Testis (tissue), 3 donors: ENCODE results near the gene PRKCZ. TPM values are rescaled to one million over a fixed set of nuclear protein-coding genes. Genes with fewer than 3 reads are reported as not detected.

Experiments
- DNase-seq: peaks from one replicate; pipeline ENCODE4 v3.0.0-alpha.2; 2019
- H3K27ac ChIP-seq, 2 donors: fragments of 200-600 bp; sonication (generic); one replicate each; pipeline ENCODE4 v1.5.1; 2019
- H3K27me3 ChIP-seq: fragments of 200-600 bp; sonication (generic); one replicate; pipeline ENCODE4 v1.5.1; 2019
- H3K36me3 ChIP-seq: fragments of 200-600 bp; sonication (generic); one replicate; pipeline ENCODE4 v1.5.1; 2017; ENCODE audit warnings: low read depth; ENCODE audit errors: missing control alignments
- H3K4me1 ChIP-seq: fragments of 200-600 bp; sonication (generic); one replicate; pipeline ENCODE4 v1.5.1; 2019
- H3K4me3 ChIP-seq, 2 donors: fragments of 200-600 bp; sonication (generic); one replicate each; pipeline ENCODE4 v1.5.1; 2017 to 2019
- H3K9me3 ChIP-seq: fragments of 200-600 bp; sonication (generic); one replicate; pipeline ENCODE4 v1.5.1; 2017
- CTCF ChIP-seq, 3 experiments: fragments of 450-650 bp in 2 of 3; fragments of 200-600 bp in 1 of 3; sonication (generic) in 1 of 3; IDR thresholded peaks; one replicate each; pipeline ENCODE4 v1.5.1; 2016 to 2019; ENCODE audit warnings: antibody characterized with exemption in 3 of 3, mild to moderate bottlenecking in 2 of 3, moderate library complexity in 1 of 3
- POLR2A ChIP-seq: fragments of 450-650 bp; IDR thresholded peaks from one replicate; pipeline ENCODE4 v1.6.1; 2017; ENCODE audit warnings: antibody characterized with exemption, mild to moderate bottlenecking, moderate library complexity
- WGBS, 2 donors: methylation state at CpG; one replicate each; pipeline ENCODE4 v1.1.5; 2018; 5-methylcytosine and 5-hydroxymethylcytosine counted together
- intact Hi-C: fragments of 100-400 bp; cut with DNase I; formaldehyde crosslinking; loops from one replicate; pipeline ENCODE4 v1.15.1; 2023; ENCODE audit warnings: low total_unique reads
- polyA plus RNA-seq: library from polyadenylated mRNA; stranded (reverse); fragments of 350-450 nt; fragmentation: Illumina TruSeq; extraction: RNeasy Lipid Tissue Mini Kit (QIAGEN cat#74804); gene quantifications from one replicate; pipeline ENCODE4 v1.2.3, GENCODE V29; 2014; ENCODE audit warnings: low read depth, low replicate concordance; ENCODE audit not compliant: insufficient read depth
- total RNA-seq, 2 donors: library from RNA; depleted of rRNA; stranded (reverse); fragments of >200 nt; gene quantifications; one replicate each; pipeline ENCODE4 v1.2.3, GENCODE V29; 2016

The PRKCZ gene
- total and polyA plus RNA-seq, 3 donors from 2014 or later = 86.4 to 142 (median 123) TPM

- Histone ChIP-seq H3K4me1 (no peaks in the 10 kb centered on the region), H3K27ac (no peak overlapping the region), H3K36me3 (no peaks in the 10 kb centered on the region), H3K27me3 (no peaks in the 10 kb centered on the region), H3K9me3 (no peaks in the 10 kb centered on the region), H3K4me3 (no peak overlapping the region)
- TF ChIP-seq CTCF (IDR thresholded peaks at IDR 0.05) (no peak), POLR2A (no peak)
- 70 to 74% methylated on average over 32 to 34 of the region's 34 CpGs for WGBS, 2 donors
- intact Hi-C loops = no loop called here
- DNase-seq = no peak
These were observed 35.2 kb upstream of the PRKCZ start for GRCh38 chr1:2014741-2015735.

GRCh38 chr1:2016123-2016522 is 34.1 kb upstream of the PRKCZ start:
- Histone ChIP-seq H3K27me3 (no peaks in the 10 kb centered on the region), H3K36me3 (no peaks in the 10 kb centered on the region), H3K9me3 (no peaks in the 10 kb centered on the region), H3K4me3 (no peak overlapping the region), H3K27ac (no peak overlapping the region), H3K4me1 (no peaks in the 10 kb centered on the region)
- DNase-seq = no peak
- intact Hi-C loops = no loop called here
- TF ChIP-seq CTCF (IDR thresholded peaks at IDR 0.05) (no peak), POLR2A (no peak)
- WGBS, 2 donors = 71 to 79% methylated on average over 9 of the region's 9 CpGs

GRCh38 chr1:2018217-2019171 is 31.7 kb upstream of the PRKCZ start:
- no peak for DNase-seq
- no peaks in the 10 kb centered on the region for H3K9me3 ChIP-seq
- H3K4me1 ChIP-seq = no peaks in the 10 kb centered on the region
- no peak overlapping the region for H3K27ac ChIP-seq
- 26 to 31% methylated on average over 19 to 36 of the region's 48 CpGs for WGBS, 2 donors
- no peaks in the 10 kb centered on the region for H3K27me3 ChIP-seq
- no peaks in the 10 kb centered on the region for H3K36me3 ChIP-seq
- intact Hi-C loops = no loop called here
- TF ChIP-seq CTCF (IDR thresholded peaks at IDR 0.05) (no peak), POLR2A (no peak)
- H3K4me3 ChIP-seq = peak overlapping the region in 1 of 2 donors; percentile 17

GRCh38 chr1:2019172-2019543 is 31.1 kb upstream of the PRKCZ start, which contains the start of gene GABRD:
TSS of gene GABRD (plus strand) at chr1:2019345. CDS start at chr1:2019424, 79 bp downstream.
- Histone ChIP-seq H3K27ac (no peak within 1 kb of the TSS), H3K36me3 (no peaks in the 10 kb centered on the region), H3K27me3 (no peaks in the 10 kb centered on the region), H3K4me1 (no peaks in the 10 kb centered on the region), H3K4me3 (peak within 1 kb of the TSS; percentile 37 to 43), H3K9me3 (no peaks in the 10 kb centered on the region)
- 1% methylated on average over 19 of the region's 60 CpGs; no CpG with 5 or more reads in 1 of the 2 donors for WGBS, 2 donors
- TF ChIP-seq CTCF (IDR thresholded peaks at IDR 0.05) (no peak), POLR2A (no peak)
- intact Hi-C loops = no loop called here
- no peak for DNase-seq
